ENCODE results near the gene TBL3. TPM values are rescaled to one million over a fixed set of nuclear protein-coding genes. Genes with fewer than 3 reads are reported as not detected.

Gene TBL3
- total RNA-seq, 1 experiment from 2014 or later: 26.8 TPM

DNA sequence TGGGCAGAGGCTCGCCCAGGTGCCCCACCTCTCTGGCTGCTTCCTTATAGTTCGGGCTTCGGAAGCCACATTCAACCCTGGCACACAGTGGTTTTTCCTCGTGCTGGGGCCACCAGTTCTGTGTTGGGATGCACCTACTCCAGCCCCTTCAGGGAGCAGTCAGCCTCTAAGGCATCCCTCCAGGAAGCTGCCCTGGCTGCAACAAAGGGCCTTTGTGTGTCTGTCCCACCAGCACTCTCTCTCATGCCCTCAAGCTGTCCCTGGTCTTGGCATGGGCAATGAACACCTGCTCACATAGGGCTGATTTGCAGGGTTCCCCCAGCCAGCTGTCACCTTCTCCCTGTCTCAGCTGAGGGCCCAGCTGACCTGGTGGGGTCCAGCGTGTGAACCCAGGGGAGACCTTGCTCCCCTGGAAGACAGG lies 10.2 kb downstream of the TBL3 start:
- Mint-ChIP-seq H3K9me3 (ENCODE audit: unreplicated experiment) (no peaks in the 10 kb centered on the region), H3K4me3 (ENCODE audit: unreplicated experiment) (no peak overlapping the region), H3K27ac (ENCODE audit: low read depth, unreplicated experiment) (no peak overlapping the region), H3K27me3 (ENCODE audit: insufficient read depth, unreplicated experiment) (no peaks in the 10 kb centered on the region), H3K4me1 (ENCODE audit: insufficient read depth, unreplicated experiment) (peaks cover 6% of the 10 kb centered on the region), H3K36me3 (ENCODE audit: insufficient read depth, unreplicated experiment) (peaks cover 37% of the 10 kb centered on the region)
- POLR2A ChIA-PET: interaction anchor here (0.7 to 6.2 kb wide), 9 partner anchors 10 to 173 kb away, joined by 3 to 59 read pairs (median 7); partner anchors contain the start of genes RPL3L, RPS2, TBL3 and TRAF7
- no peak for DNase-seq (ENCODE audit: unreplicated experiment)
- intact Hi-C loops (cut with micrococcal nuclease): no loop called here
- BruUV-seq (replicated peaks): no TSS peak
- CTCF ChIA-PET: interaction anchor here (0.6 to 1.6 kb wide), 5 partner anchors 9 to 158 kb away, joined by 3 to 5 read pairs (median 5); partner anchors contain the start of gene TBL3
- TF ChIP-seq, protein P1, sequence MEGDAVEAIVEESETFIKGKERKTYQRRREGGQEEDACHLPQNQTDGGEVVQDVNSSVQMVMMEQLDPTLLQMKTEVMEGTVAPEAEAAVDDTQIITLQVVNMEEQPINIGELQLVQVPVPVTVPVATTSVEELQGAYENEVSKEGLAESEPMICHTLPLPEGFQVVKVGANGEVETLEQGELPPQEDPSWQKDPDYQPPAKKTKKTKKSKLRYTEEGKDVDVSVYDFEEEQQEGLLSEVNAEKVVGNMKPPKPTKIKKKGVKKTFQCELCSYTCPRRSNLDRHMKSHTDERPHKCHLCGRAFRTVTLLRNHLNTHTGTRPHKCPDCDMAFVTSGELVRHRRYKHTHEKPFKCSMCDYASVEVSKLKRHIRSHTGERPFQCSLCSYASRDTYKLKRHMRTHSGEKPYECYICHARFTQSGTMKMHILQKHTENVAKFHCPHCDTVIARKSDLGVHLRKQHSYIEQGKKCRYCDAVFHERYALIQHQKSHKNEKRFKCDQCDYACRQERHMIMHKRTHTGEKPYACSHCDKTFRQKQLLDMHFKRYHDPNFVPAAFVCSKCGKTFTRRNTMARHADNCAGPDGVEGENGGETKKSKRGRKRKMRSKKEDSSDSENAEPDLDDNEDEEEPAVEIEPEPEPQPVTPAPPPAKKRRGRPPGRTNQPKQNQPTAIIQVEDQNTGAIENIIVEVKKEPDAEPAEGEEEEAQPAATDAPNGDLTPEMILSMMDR (IDR thresholded peaks at IDR 0.05; ENCODE audit: unreplicated experiment): no peak

DNA sequence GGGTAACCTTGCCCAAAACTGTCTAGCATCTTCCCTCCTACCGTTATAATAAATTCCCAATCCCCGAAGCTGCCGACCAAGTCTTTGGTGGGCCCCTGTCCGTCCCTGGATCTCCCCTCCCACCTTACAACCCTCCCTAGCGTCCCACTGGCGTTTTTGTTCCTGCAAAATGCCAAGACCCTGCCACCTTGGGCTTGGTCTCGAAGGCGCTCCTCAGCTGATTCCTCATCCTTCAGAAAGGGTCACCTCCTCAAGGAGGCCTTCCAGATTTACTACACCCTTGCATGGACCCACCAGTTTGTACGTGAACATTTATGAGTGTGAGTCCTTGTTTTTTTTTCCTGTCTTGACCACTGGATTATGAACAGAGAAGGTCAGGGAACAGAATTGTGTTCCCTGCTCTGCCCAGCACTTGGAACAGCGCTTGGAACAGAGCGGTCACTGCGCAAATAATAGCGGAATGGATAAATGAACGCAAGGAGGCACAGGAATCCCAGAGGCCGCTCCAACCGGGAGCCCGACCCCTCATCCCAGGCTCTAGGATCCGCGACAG lies 11.2 kb downstream of the TBL3 start:
- DNase-seq (ENCODE audit: unreplicated experiment): no peak
- intact Hi-C loops (cut with micrococcal nuclease): no loop called here
- Mint-ChIP-seq H3K9me3 (ENCODE audit: unreplicated experiment) (no peaks in the 10 kb centered on the region), H3K27ac (ENCODE audit: low read depth, unreplicated experiment) (no peak overlapping the region), H3K36me3 (ENCODE audit: insufficient read depth, unreplicated experiment) (peaks cover 43% of the 10 kb centered on the region), H3K4me3 (ENCODE audit: unreplicated experiment) (peak overlapping the region; percentile 76), H3K27me3 (ENCODE audit: insufficient read depth, unreplicated experiment) (no peaks in the 10 kb centered on the region), H3K4me1 (ENCODE audit: insufficient read depth, unreplicated experiment) (peaks cover 6% of the 10 kb centered on the region)
- no TSS peak for BruUV-seq (replicated peaks)
- ChIA-PET CTCF (interaction anchor here (1.0 kb wide), 3 partner anchors 10 to 41 kb away, joined by 3 to 5 read pairs (median 5); partner anchors contain the start of gene TBL3), POLR2A (interaction anchor here (0.7 to 6.2 kb wide), 12 partner anchors 10 to 172 kb away, joined by 3 to 59 read pairs (median 6); partner anchors contain the start of genes RPS2, TBL3, TRAF7 and ZNF598)
- TF ChIP-seq, protein P1 (IDR thresholded peaks at IDR 0.05; ENCODE audit: unreplicated experiment): no peak

DNA sequence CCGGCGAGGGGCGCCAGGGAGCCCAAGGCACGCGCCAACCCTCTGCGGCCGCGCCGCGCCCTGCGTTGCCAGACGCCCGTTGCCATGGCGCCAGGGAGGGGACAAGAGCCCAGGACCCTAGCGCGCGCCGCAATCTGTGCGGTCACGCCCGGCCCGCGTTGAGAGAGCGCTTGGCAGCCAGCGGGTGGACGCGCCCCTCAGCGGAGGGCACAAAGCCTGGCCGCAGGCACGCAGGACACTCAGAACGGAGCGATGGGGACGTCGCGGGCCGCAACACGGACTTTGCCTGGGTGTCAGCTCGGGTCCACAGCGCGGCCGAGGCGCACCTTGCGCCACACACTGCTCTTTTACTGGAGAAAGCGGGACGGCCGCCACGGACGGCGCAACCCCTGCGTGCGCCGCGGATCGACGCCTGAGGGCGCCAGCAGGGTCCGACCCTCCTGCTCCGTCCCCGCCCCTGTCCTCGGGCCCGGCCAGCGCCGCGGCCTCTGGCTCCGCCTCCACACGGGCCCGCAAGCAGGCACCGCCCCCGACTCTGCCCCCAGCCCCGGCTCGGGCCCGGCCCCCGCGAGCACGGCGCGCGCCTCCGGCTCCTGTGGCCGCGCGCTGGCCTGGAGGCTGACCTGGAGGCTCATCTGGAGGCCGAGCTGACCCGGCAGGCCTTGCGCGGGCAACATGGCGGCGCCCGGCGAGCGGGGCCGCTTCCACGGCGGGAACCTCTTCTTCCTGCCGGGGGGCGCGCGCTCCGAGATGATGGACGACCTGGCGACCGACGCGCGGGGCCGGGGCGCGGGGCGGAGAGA lies 11.9 kb downstream of the TBL3 start, which contains the start of gene GFER:
TSS of gene GFER (plus strand) at position 650 of the 803 bp plus-strand sequence. CDS start at position 676, 26 bp downstream.
- H3K27me3 Mint-ChIP-seq (ENCODE audit: insufficient read depth, unreplicated experiment): no peaks in the 10 kb centered on the region
- H3K4me3 Mint-ChIP-seq (ENCODE audit: unreplicated experiment): peak within 1 kb of the TSS; percentile 76
- H3K36me3 Mint-ChIP-seq (ENCODE audit: insufficient read depth, unreplicated experiment): peaks cover 41% of the 10 kb centered on the region
- ChIA-PET POLR2A (interaction anchor here (0.7 to 5.7 kb wide), 16 partner anchors 10 to 255 kb away, joined by 3 to 59 read pairs (median 4); partner anchors contain the start of genes RPS2, TBL3, TRAF7 and ZNF598), CTCF (interaction anchor here (0.6 to 1.0 kb wide), 2 partner anchors 47 to 156 kb away, joined by 3 to 4 read pairs; no protein-coding TSS in a partner anchor)
- intact Hi-C loops (cut with micrococcal nuclease): no loop called here
- TF ChIP-seq, protein P1 (IDR thresholded peaks at IDR 0.05; ENCODE audit: unreplicated experiment): no peak
- BruUV-seq (replicated peaks): no TSS peak
- no peak within 1 kb of the TSS for H3K27ac Mint-ChIP-seq (ENCODE audit: low read depth, unreplicated experiment)
- peak; percentile 82 for DNase-seq (ENCODE audit: unreplicated experiment)
- no peaks in the 10 kb centered on the region for H3K9me3 Mint-ChIP-seq (ENCODE audit: unreplicated experiment)
- peaks cover 10% of the 10 kb centered on the region for H3K4me1 Mint-ChIP-seq (ENCODE audit: insufficient read depth, unreplicated experiment)

All from MCF 10A (cell line).